Endothelial cell of hepatic sinusoid (primary cell): ENCODE results near the gene MIPEP.

Experiments used
- in situ Hi-C: cut with HindIII; loops from 2 replicates; pipeline ENCODE4 v1.10.0; 2017; ENCODE audit warnings: low sequenced_read_pairs

MIPEP gene

GRCh38 chr13:23722726-23723453 lies 166.3 kb downstream of the MIPEP start:
- in situ Hi-C loops = no loop called here

- in situ Hi-C loops = loop anchor here (5.0 kb wide), 1 partner anchor 148 kb away; no protein-coding TSS in a partner anchor
Observed at GRCh38 chr13:23718996-23719395, 170.2 kb downstream of the MIPEP start.

GRCh38 chr13:23716401-23716800 lies 172.8 kb downstream of the MIPEP start:
- in situ Hi-C loops = loop anchor here (5.0 kb wide), 1 partner anchor 151 kb away; no protein-coding TSS in a partner anchor

- in situ Hi-C loops = loop anchor here (5.0 kb wide), 1 partner anchor 152 kb away; no protein-coding TSS in a partner anchor
Observed at GRCh38 chr13:23715762-23716235, 173.4 kb downstream of the MIPEP start.

GRCh38 chr13:23715092-23715761 lies 174.0 kb downstream of the MIPEP start:
- in situ Hi-C loops = loop anchor here (5.0 kb wide), 1 partner anchor 152 kb away; no protein-coding TSS in a partner anchor

- in situ Hi-C loops = loop anchor here (5.0 kb wide), 1 partner anchor 153 kb away; no protein-coding TSS in a partner anchor
Observed at GRCh38 chr13:23714672-23715071, 174.5 kb downstream of the MIPEP start.

GRCh38 chr13:23711355-23711754 lies 177.8 kb downstream of the MIPEP start:
- in situ Hi-C loops = no loop called here

GRCh38 chr13:23710366-23710765 lies 178.8 kb downstream of the MIPEP start:
- in situ Hi-C loops = no loop called here

- in situ Hi-C loops = no loop called here
Observed at GRCh38 chr13:23709536-23709935, 179.7 kb downstream of the MIPEP start.

- in situ Hi-C loops = no loop called here
Observed at GRCh38 chr13:23707674-23708073, 181.5 kb downstream of the MIPEP start.

GRCh38 chr13:23705583-23705982 lies 183.6 kb downstream of the MIPEP start:
- in situ Hi-C loops = no loop called here

GRCh38 chr13:23703246-23703860 lies 185.8 kb downstream of the MIPEP start:
- in situ Hi-C loops = no loop called here

GRCh38 chr13:23701636-23702035 lies 187.6 kb downstream of the MIPEP start:
- in situ Hi-C loops = no loop called here

- in situ Hi-C loops = no loop called here
Observed at GRCh38 chr13:23701186-23701585, 188.0 kb downstream of the MIPEP start.

GRCh38 chr13:23699271-23699670 lies 189.9 kb downstream of the MIPEP start:
- in situ Hi-C loops = no loop called here

- in situ Hi-C loops = no loop called here
Observed at GRCh38 chr13:23697772-23698313, 191.4 kb downstream of the MIPEP start.

- in situ Hi-C loops = no loop called here
Observed at GRCh38 chr13:23696610-23697009, 192.6 kb downstream of the MIPEP start.

- in situ Hi-C loops = no loop called here
Observed at GRCh38 chr13:23695711-23696464, 193.3 kb downstream of the MIPEP start.

- in situ Hi-C loops = no loop called here
Observed at GRCh38 chr13:23695196-23695595, 194.0 kb downstream of the MIPEP start.

GRCh38 chr13:23692816-23693215 lies 196.4 kb downstream of the MIPEP start:
- in situ Hi-C loops = no loop called here
